DMS53 (cell line): ENCODE measurements around the gene BACH2.
"Not testable (repeated sequence)": the region's sequence is repeated elsewhere in the genome, so short reads cannot be mapped to it uniquely, and the experiment has no call there.

ENCODE experiments used
- DNase-seq: peaks from one replicate; lab custom pipeline; 2025; lab: John Stamatoyannopoulos, UW

BACH2 gene

GRCh38 chr6:89894169-89894568 is 402.5 kb downstream of the BACH2 start, which contains the start of gene GJA10:
Gene GJA10 (plus strand): TSS chr6:89894469. CDS start chr6:89894469, 0 bp downstream.
- no peak for DNase-seq

DNA sequence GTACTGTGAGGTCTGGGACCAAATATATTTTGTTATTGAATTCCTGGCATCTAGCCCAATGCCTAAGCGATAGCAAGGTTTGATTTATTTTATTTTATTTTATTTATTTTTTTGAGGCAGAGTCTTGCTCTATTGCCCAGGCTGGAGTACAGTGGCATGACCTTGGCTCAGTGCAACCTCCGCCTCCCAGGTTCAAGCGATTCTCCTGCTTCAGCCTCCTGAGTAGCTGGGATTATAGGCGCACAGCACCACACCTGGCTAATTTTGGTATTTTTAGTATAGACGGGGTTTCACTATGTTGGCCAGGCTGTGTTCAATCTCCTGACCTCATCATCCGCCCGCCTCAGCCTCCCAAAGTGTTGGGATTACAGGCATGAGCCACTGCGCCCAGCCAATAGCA is 404.1 kb downstream of the BACH2 start:
- not testable (repeated sequence) for DNase-seq

GRCh38 chr6:89890845-89891528 is 405.7 kb downstream of the BACH2 start:
- DNase-seq = not testable (repeated sequence)

DNA sequence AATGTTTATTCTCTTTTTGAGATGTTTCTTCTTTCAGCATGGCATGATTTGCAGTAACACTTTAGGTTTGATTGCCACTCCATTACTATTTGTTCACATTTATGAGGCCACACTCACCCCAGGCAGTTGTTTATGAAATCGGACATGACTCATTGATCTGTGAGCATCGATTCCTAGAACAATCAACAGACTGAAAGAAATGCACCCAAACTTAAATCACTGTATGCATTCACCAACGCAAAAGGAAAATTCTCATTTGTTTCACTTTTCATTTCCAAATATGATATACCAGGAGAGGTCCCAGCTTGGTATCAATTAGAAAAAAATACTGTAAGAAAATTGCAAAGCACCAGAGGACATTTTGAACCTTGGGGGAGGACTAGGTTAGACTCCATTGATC is 407.8 kb downstream of the BACH2 start:
- DNase-seq = no peak

GRCh38 chr6:89888138-89888514 is 408.5 kb downstream of the BACH2 start:
- DNase-seq = no peak

GRCh38 chr6:89887452-89888137 is 409.0 kb downstream of the BACH2 start:
- DNase-seq = peak; percentile 47

DNA sequence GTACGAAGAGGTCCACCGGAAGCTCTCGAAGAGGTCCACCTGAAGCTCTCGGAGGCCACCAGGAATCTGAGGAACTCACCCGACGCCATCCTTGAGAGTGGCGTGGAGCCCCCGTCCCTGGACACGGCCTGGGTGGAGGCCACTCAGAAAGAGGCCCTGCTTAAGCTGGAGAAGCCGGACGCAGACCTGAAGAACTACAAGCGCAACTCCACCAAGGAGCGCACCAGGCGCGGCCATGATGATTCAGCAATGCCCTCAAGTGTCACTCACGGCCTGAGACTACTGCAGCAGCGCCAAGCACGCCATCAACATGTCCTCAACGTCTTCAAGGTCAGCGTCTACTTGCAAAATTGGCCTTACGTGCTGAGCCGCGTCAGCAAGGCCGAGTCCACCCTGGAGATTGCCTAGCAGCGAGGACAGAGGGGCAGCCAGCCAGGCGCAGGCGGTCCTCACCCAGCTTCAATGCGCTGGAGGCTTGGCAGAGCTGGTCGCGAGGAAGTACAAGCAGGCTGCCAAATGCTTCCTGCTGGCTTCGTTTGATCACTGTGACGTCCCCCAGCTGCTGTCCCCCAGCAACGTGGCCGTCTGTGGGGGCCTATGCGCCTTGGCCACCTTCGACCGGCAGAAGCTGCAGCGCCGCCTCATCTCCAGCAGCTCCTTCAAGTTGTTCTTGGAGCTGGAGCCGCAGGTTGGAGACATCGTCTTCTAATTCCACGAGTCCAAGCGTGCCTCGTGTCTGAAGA is 410.1 kb downstream of the BACH2 start:
- DNase-seq = no peak
